Measurements from ENCODE around the gene HSPA12A. TPM values are rescaled to one million over a fixed set of nuclear protein-coding genes. Genes with fewer than 3 reads are reported as not detected.

HSPA12A gene
- total and polyA plus RNA-seq, 2 of the 13 experiments (the other 11 are each of a cell fraction or from before 2014, with no cell fraction given) = 6.4 to 13.6 TPM

DNA sequence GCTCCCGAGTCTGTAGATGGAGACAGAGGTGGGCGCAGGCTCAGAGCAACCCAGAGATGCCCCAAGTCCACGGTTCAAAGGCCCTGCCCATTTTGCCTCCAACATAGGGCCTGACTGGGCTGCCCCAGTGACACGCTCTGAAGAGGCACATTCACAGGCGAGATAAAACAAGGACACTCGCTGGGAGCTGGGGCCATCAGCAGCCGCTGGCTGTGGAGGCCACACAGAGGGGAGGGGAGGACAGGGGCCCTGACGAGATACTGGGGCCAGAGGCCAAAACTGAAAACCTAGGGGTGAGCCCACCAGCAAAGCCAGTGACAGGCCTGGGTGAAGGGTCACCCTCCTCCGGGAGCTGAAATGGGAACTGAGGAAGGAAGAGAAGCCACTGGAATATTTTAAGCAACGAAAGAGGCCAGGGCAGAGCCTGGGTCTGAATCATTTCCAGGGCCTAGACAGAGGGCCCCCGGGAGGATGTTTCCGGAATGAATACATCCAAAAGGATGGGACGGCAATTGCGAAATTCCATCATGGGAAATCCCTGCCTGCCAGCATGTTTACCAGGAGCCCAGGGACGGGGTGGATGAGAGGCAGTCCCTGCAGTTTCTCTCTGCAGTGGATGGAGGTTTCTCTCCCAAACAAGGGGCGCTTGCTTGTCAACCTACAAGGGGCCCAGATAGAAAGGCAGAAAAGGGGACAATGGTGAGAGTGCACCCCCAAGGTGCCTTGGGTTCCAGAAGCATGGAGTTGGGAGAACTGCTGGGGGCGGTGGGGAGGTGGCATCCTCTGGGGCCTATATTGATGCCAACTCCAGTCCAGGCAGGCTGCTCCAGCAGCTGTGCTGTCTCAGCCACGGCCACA is 29.0 kb upstream of the HSPA12A start (continued):
- TF ChIP-seq USF2 (IDR thresholded peaks at IDR 0.05; ENCODE audit: low read depth, low read length) (no peak), USF2 (CRISPR knock-in tag; IDR thresholded peaks at IDR 0.05; ENCODE audit: borderline replicate concordance) (0 out of 2 replicates have a peak, but pooled peaks have one; percentile 22), ZNF574 (CRISPR knock-in tag; IDR thresholded peaks at IDR 0.05) (peak; percentile 45; the same call in 1 of the 2 replicates), ZBTB1 (CRISPR knock-in tag; IDR thresholded peaks at IDR 0.05; ENCODE audit: borderline replicate concordance) (no peak), DPF2 (CRISPR knock-in tag; IDR thresholded peaks at IDR 0.05; ENCODE audit: borderline replicate concordance, low read depth) (0 out of 2 replicates have a peak, but pooled peaks have one; percentile 19), ZNF121 (CRISPR knock-in tag; IDR thresholded peaks at IDR 0.05) (peak; percentile 93), KDM5B (CRISPR knock-in tag; IDR thresholded peaks at IDR 0.05; ENCODE audit: borderline replicate concordance) (peak; percentile 76; the same call in 1 of the 2 replicates), TEAD3 (CRISPR knock-in tag; optimal IDR thresholded peaks at IDR 0.05; ENCODE audit: borderline replicate concordance) (peak; percentile 68), ZNF44 (CRISPR knock-in tag; IDR thresholded peaks at IDR 0.05) (no peak), FIP1L1 (IDR thresholded peaks at IDR 0.05; ENCODE audit: borderline replicate concordance, insufficient read depth, low read depth, low read length) (no peak), BCL3 (CRISPR knock-in tag; IDR thresholded peaks at IDR 0.05) (no peak), SOX5 (CRISPR knock-in tag; IDR thresholded peaks at IDR 0.05; ENCODE audit: borderline replicate concordance) (peak; percentile 58; the same call in 1 of the 2 replicates), MYC (CRISPR knock-in tag; IDR thresholded peaks at IDR 0.05; ENCODE audit: borderline replicate concordance) (peak; percentile 28; the same call in 1 of the 2 replicates), HOMEZ (CRISPR knock-in tag; IDR thresholded peaks at IDR 0.05; ENCODE audit: low read depth) (0 out of 2 replicates have a peak, but pooled peaks have one; percentile 24), FOXA3 (CRISPR knock-in tag; IDR thresholded peaks at IDR 0.05) (peak; percentile 81), ZSCAN20 (CRISPR knock-in tag; IDR thresholded peaks at IDR 0.05; ENCODE audit: borderline replicate concordance) (no peak)
- TF ChIP-seq, protein P1, sequence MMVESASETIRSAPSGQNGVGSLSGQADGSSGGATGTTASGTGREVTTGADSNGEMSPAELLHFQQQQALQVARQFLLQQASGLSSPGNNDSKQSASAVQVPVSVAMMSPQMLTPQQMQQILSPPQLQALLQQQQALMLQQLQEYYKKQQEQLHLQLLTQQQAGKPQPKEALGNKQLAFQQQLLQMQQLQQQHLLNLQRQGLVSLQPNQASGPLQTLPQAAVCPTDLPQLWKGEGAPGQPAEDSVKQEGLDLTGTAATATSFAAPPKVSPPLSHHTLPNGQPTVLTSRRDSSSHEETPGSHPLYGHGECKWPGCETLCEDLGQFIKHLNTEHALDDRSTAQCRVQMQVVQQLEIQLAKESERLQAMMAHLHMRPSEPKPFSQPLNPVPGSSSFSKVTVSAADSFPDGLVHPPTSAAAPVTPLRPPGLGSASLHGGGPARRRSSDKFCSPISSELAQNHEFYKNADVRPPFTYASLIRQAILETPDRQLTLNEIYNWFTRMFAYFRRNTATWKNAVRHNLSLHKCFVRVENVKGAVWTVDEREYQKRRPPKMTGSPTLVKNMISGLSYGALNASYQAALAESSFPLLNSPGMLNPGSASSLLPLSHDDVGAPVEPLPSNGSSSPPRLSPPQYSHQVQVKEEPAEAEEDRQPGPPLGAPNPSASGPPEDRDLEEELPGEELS (CRISPR knock-in tag; IDR thresholded peaks at IDR 0.05) = peak; percentile 76
